OCI-LY1 (cell line): ENCODE results near the gene JAK1.

Source experiments
- CTCF ChIP-seq: fragments of 200-600 bp; sonication (generic), shearing (Covaris generic); IDR thresholded peaks from 2 replicates; pipeline ENCODE4 v1.5.1; 2017; ENCODE audit warnings: mild to moderate bottlenecking, antibody characterized with exemption, low read length, moderate library complexity, mixed read lengths
- EZH2 ChIP-seq: fragments of 200-600 bp; sonication (generic), shearing (Covaris generic); IDR thresholded peaks from 2 replicates; pipeline ENCODE4 v1.8.0; 2017; ENCODE audit warnings: borderline replicate concordance, mixed run types, mild to moderate bottlenecking, antibody characterized with exemption, low read length, moderate library complexity, mixed read lengths

- TF ChIP-seq CTCF (no peak), EZH2 (no peak)
These were observed 36.9 kb upstream of the JAK1 start for GRCh38 chr1:65003316-65003664.
